ENCODE measurements around the gene C2orf81.

GRCh38 chr2:74421221-74421870, at the start of gene C2orf81, which contains the start of gene WDR54:
- TF ChIP-seq CTCF (IDR thresholded peaks at IDR 0.05; ENCODE audit: low read depth, low read length) (no peak), POLR2A (IDR thresholded peaks at IDR 0.05; ENCODE audit: extremely low read depth, insufficient read length) (peak; percentile 71)

Measured in NB4 (cell line).